ENCODE results near the gene ABCB11. TPM values are rescaled to one million over a fixed set of nuclear protein-coding genes. Genes with fewer than 3 reads are reported as not detected.

ABCB11 gene
- total and polyA plus RNA-seq, 2 of the 4 experiments (the other 2 are of a cell fraction), result not detected

DNA sequence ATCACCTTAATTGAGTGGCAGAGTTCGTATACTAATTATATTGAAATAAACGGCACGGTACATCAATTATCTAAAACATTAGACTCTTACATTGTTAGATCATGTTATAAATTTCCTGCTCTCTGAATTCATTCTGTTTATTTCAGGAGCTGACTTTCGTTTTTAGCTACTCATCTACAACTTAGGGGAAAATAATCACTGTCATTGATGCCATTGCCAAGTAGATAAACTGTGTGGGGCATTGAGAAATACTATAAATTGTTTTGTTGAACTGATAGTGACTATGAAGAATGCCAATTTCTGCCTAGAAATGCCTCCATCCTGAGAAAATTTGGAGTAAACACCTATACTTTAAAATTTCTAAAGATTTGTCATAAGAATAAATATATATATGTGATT, 17.5 kb downstream of the ABCB11 start:
- no TSS peak for BruUV-seq (replicated peaks)
- DNase-seq (no peak), ATAC-seq (ENCODE audit: low read depth) (no peak)
- dilution Hi-C loops (cut with HindIII; ENCODE audit: low sequenced_read_pairs, unreplicated experiment), result no loop called here
- no peak overlapping the region for H3K56ac ChIP-seq (ENCODE audit: extremely low read depth, insufficient read depth, low read length)
- no peaks in the 10 kb centered on the region for H3K4me1 ChIP-seq (ENCODE audit: control insufficient read depth, insufficient read depth, low read length)
- no peak overlapping the region for H3K18ac ChIP-seq (ENCODE audit: low read depth, low read length)
- WGBS, 2 experiments (ENCODE audit: extremely low coverage in 2 of 2, insufficient read length in 1 of 2), result no CpG with 5 or more reads among the region's 4 CpGs
- 0 out of 2 replicates have a peak, but pooled peaks cover 2% of the 10 kb centered on the region for H3K9me3 ChIP-seq (ENCODE audit: control insufficient read depth, insufficient read depth, low read length)
- H3K4me3 ChIP-seq (ENCODE audit: insufficient read depth, low read depth, low read length), result no peak overlapping the region
- H3K36me3 ChIP-seq (ENCODE audit: control insufficient read depth, insufficient read depth, low read length), result no peaks in the 10 kb centered on the region
- H3K4me2 ChIP-seq (ENCODE audit: low read depth, low read length), result no peak overlapping the region
- H3K14ac ChIP-seq (replicated peaks; ENCODE audit: low read depth, low read length), result no peak overlapping the region
- H4K8ac ChIP-seq (ENCODE audit: low read depth in 2 of 2, low read length in 2 of 2), result no peak overlapping the region
- in situ Hi-C loops (cut with MboI; ENCODE audit: low sequenced_read_pairs), result no loop called here
- H4K5ac ChIP-seq (ENCODE audit: low read depth, low read length), result no peak overlapping the region
- H2AK9ac ChIP-seq (replicated peaks; ENCODE audit: low read depth, low read length, poor library complexity), result no peak overlapping the region
- TF ChIP-seq, protein P1, sequence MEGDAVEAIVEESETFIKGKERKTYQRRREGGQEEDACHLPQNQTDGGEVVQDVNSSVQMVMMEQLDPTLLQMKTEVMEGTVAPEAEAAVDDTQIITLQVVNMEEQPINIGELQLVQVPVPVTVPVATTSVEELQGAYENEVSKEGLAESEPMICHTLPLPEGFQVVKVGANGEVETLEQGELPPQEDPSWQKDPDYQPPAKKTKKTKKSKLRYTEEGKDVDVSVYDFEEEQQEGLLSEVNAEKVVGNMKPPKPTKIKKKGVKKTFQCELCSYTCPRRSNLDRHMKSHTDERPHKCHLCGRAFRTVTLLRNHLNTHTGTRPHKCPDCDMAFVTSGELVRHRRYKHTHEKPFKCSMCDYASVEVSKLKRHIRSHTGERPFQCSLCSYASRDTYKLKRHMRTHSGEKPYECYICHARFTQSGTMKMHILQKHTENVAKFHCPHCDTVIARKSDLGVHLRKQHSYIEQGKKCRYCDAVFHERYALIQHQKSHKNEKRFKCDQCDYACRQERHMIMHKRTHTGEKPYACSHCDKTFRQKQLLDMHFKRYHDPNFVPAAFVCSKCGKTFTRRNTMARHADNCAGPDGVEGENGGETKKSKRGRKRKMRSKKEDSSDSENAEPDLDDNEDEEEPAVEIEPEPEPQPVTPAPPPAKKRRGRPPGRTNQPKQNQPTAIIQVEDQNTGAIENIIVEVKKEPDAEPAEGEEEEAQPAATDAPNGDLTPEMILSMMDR (conservative IDR thresholded peaks at IDR 0.05; ENCODE audit: low read depth, low read length), result no peak
- TF ChIP-seq RFX5 (IDR thresholded peaks at IDR 0.05; ENCODE audit: low read depth, low read length), result no peak
- TF ChIP-seq MXI1 (IDR thresholded peaks at IDR 0.05; ENCODE audit: borderline replicate concordance, low read depth, low read length), result no peak
- no peak for TF ChIP-seq BHLHE40 (IDR thresholded peaks at IDR 0.05; ENCODE audit: low read depth, low read length)
- TF ChIP-seq NFE2L2 (IDR thresholded peaks at IDR 0.05; ENCODE audit: low read depth, low read length), result no peak
- no peak for TF ChIP-seq CEBPB (IDR thresholded peaks at IDR 0.05; ENCODE audit: low read depth, low read length)
- TF ChIP-seq, protein P2, sequence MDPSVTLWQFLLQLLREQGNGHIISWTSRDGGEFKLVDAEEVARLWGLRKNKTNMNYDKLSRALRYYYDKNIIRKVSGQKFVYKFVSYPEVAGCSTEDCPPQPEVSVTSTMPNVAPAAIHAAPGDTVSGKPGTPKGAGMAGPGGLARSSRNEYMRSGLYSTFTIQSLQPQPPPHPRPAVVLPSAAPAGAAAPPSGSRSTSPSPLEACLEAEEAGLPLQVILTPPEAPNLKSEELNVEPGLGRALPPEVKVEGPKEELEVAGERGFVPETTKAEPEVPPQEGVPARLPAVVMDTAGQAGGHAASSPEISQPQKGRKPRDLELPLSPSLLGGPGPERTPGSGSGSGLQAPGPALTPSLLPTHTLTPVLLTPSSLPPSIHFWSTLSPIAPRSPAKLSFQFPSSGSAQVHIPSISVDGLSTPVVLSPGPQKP (IDR thresholded peaks at IDR 0.05; ENCODE audit: borderline replicate concordance, low read depth, low read length), result no peak
- TF ChIP-seq RCOR1 (IDR thresholded peaks at IDR 0.05; ENCODE audit: insufficient replicate concordance, low read length), result no peak
- no peak for TF ChIP-seq CHD1 (IDR thresholded peaks at IDR 0.05; ENCODE audit: low read depth, low read length)
- H3K9me1 ChIP-seq (ENCODE audit: insufficient read depth, low read length), result no peaks in the 10 kb centered on the region
- POLR2A ChIA-PET (ENCODE audit: unreplicated experiment), result no interaction called here
- intact Hi-C loops (cut with micrococcal nuclease), result loop anchor here (10.0 kb wide), 1 partner anchor 511 kb away; no protein-coding TSS in a partner anchor
- no peak overlapping the region for H3K9ac ChIP-seq (ENCODE audit: low read depth, low read length)
- H3K27me3 ChIP-seq (ENCODE audit: control insufficient read depth, insufficient read depth, low read length), result no peaks in the 10 kb centered on the region
- no peak overlapping the region for H2AK5ac ChIP-seq (ENCODE audit: low read depth, low read length)
- no peaks in the 10 kb centered on the region for H3K79me1 ChIP-seq (ENCODE audit: low read depth in 1 of 2, low read length in 2 of 2)
- no peak overlapping the region for H2BK120ac ChIP-seq (ENCODE audit: low read depth, low read length)
- no peak overlapping the region for H3K27ac ChIP-seq (ENCODE audit: insufficient read depth, low read length)
- no peak overlapping the region for H2AFZ ChIP-seq (replicated peaks; ENCODE audit: low read length, poor library complexity)
- CTCF ChIA-PET, result no interaction called here
- H3K4ac ChIP-seq (ENCODE audit: low read depth, low read length), result no peak overlapping the region
- H4K20me1 ChIP-seq (ENCODE audit: insufficient read depth, low read length), result no peaks in the 10 kb centered on the region
- H3K23ac ChIP-seq (ENCODE audit: low read depth, low read length), result no peak overlapping the region
- H2BK15ac ChIP-seq (ENCODE audit: low read depth, low read length), result no peak overlapping the region
- no peak overlapping the region for H4K91ac ChIP-seq (ENCODE audit: insufficient read depth, low read depth, low read length)
- no peak overlapping the region for H2BK20ac ChIP-seq (ENCODE audit: low read depth, low read length)
- H2BK5ac ChIP-seq (ENCODE audit: low read depth, low read length, poor library complexity, severe bottlenecking), result no peak overlapping the region

Measured in IMR-90 (cell line).